ENCODE data around the gene OR2AK2.

DNA sequence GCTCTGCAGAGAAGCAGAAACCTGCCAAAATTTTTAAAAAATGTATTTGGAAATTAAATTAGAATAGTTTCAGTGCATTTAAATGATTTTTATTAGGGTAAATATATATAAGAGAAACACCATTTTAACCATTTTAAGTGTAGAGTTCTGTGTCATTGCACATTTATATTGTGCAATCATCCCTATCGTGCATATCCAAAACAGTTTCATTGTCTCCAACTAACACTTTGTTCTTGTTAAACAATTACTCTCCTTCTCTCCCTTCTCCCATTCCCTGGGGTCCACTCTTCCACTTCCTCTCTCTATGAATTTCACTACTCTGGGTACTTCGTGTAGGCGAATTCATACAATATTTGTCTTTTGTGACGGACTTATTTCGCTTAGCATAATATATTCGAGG is 22.4 kb upstream of the OR2AK2 start:
- TF ChIP-seq CTCF (IDR thresholded peaks at IDR 0.05 in 4 of 5, conservative IDR thresholded peaks at IDR 0.05 in 1 of 5) (no peak), POLR2A (IDR thresholded peaks at IDR 0.05) (no peak)
